Esophagus (tissue), 2 donors: ENCODE measurements around the gene SIGLEC15. TPM values are rescaled to one million over a fixed set of nuclear protein-coding genes. Genes with fewer than 3 reads are reported as not detected.

Experiments used
- H3K27ac ChIP-seq, 2 donors: one replicate each; pipeline ENCODE4 v1.5.1; 2013; ENCODE audit warnings: low read depth in 2 of 2, mild to moderate bottlenecking in 2 of 2, inconsistent platforms in 1 of 2, low read length in 1 of 2, moderate library complexity in 1 of 2
- H3K27me3 ChIP-seq, 2 donors: one replicate each; pipeline ENCODE4 v1.6.1; 2013; ENCODE audit warnings: low read length in 2 of 2, control low read depth in 1 of 2, mild to moderate bottlenecking in 1 of 2; ENCODE audit not compliant: insufficient read depth in 2 of 2, control insufficient read depth in 1 of 2
- H3K36me3 ChIP-seq, 2 donors: one replicate each; pipeline ENCODE4 v1.6.1; 2013; ENCODE audit warnings: low read length in 1 of 2; ENCODE audit not compliant: control insufficient read depth in 2 of 2, insufficient read depth in 2 of 2
- H3K4me1 ChIP-seq, 2 donors: one replicate each; pipeline ENCODE4 v1.6.1; 2013; ENCODE audit warnings: low read length in 1 of 2; ENCODE audit not compliant: control insufficient read depth in 2 of 2, insufficient read depth in 2 of 2
- H3K4me3 ChIP-seq, 2 donors: one replicate each; pipeline ENCODE4 v1.5.1; 2013; ENCODE audit warnings: low read length in 2 of 2, mild to moderate bottlenecking in 2 of 2, low read depth in 1 of 2, moderate library complexity in 1 of 2
- H3K9me3 ChIP-seq, 2 donors: one replicate each; pipeline ENCODE4 v1.6.1; 2013; ENCODE audit warnings: mild to moderate bottlenecking in 2 of 2, low read depth in 1 of 2, low read length in 1 of 2, moderate library complexity in 1 of 2; ENCODE audit not compliant: control insufficient read depth in 2 of 2, insufficient read depth in 1 of 2
- WGBS, 2 donors: extraction: QIAGEN DNeasy Blood & Tissue Kit; methylation state at CpG; one replicate each; pipeline ENCODE4 v1.1.7; 2013; 5-methylcytosine and 5-hydroxymethylcytosine counted together
- polyA plus RNA-seq, 2 donors: library from polyadenylated mRNA; stranded (reverse); fragments of 200-250 nt; gene quantifications; one replicate each; pipeline ENCODE4 v1.2.3, GENCODE V29; 2013
- donor health status: healthy with polysubstance abuse.
- donor health status: Bipolar disorder and iron deficiency.

SIGLEC15 gene
- polyA plus RNA-seq, 2 donors = 0.02 TPM; not detected in 1

- Histone ChIP-seq H3K27me3 (no peaks in the 10 kb centered on the region), H3K4me1 (no peaks in the 10 kb centered on the region), H3K9me3 (no peaks in the 10 kb centered on the region), H3K27ac (no peak overlapping the region), H3K36me3 (peaks cover 3 to 4% of the 10 kb centered on the region in 2 donors), H3K4me3 (no peak overlapping the region)
- 94% methylated on average over 3 of the region's 3 CpGs for WGBS, 2 donors
These were observed 64.1 kb downstream of the SIGLEC15 start for GRCh38 chr18:45889419-45890064.

DNA sequence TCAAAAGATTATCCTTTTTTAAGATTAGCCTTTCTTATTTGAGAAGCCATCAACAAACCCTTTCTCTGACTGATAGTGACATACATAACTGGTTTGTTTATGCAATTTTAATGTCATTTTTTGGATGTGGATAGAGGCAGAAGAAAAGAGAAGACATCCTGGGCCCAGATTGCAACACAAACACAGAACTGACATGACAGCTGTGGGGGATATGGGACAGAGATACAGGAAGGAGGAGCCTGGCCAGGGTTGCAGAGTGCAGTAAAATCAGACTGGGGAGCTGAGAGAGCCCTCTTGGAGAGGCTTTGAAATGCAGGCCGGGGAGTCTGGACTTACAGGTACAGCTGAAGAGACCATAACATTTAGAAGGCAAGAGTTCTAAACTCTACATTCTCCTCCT, 65.1 kb downstream of the SIGLEC15 start:
- no peak overlapping the region for H3K4me3 ChIP-seq
- no peaks in the 10 kb centered on the region for H3K4me1 ChIP-seq
- peaks cover 3 to 4% of the 10 kb centered on the region in 2 donors for H3K36me3 ChIP-seq
- no peak overlapping the region for H3K27ac ChIP-seq
- no peaks in the 10 kb centered on the region for H3K27me3 ChIP-seq
- no peaks in the 10 kb centered on the region for H3K9me3 ChIP-seq
- 88 to 91% methylated on average over 1 of the region's 1 CpG for WGBS, 2 donors

- no peak overlapping the region for H3K27ac ChIP-seq
- WGBS, 2 donors = 89 to 96% methylated on average over 2 of the region's 2 CpGs
- peaks cover 3 to 4% of the 10 kb centered on the region in 2 donors for H3K36me3 ChIP-seq
- no peaks in the 10 kb centered on the region for H3K9me3 ChIP-seq
- no peaks in the 10 kb centered on the region for H3K27me3 ChIP-seq
- no peaks in the 10 kb centered on the region for H3K4me1 ChIP-seq
- no peak overlapping the region for H3K4me3 ChIP-seq
These were observed 66.3 kb downstream of the SIGLEC15 start for GRCh38 chr18:45891806-45892205.

Other genes with a start within 250 kb of the SIGLEC15 start
- gene SLC14A2, start 210.2 kb upstream of the SIGLEC15 start, polyA plus RNA-seq = under 1 TPM in 1 of 2 donors, not detected in 1; 0.01 TPM
- gene SLC14A1, start 101.5 kb upstream of the SIGLEC15 start, polyA plus RNA-seq = under 1 TPM; 0.44 to 0.57 TPM
- gene EPG5, start 141.7 kb downstream of the SIGLEC15 start, polyA plus RNA-seq = 1 to 10 TPM; 5.1 to 8.1 TPM
- gene PSTPIP2, start 246.6 kb downstream of the SIGLEC15 start, polyA plus RNA-seq = 1 to 10 TPM; 4.2 to 6.4 TPM